Head of caudate nucleus (tissue), 42 donors: ENCODE measurements around the gene C1orf116.

Experiments
- DNase-seq, 42 donors: peaks; one replicate each; pipeline versions ENCODE4 v3.0.0 to v3.0.0-alpha.2; 2020 to 2021; ENCODE audit warnings: mixed read lengths in 7 of 42
- intact Hi-C: fragments of 100-400 bp; cut with DNase I; formaldehyde crosslinking; loops from one replicate; pipeline ENCODE4 v1.15.0; 2022

The C1orf116 gene

GRCh38 chr1:206974140-206974539, 58.4 kb downstream of the C1orf116 start:
- no peak for DNase-seq
- intact Hi-C loops: no loop called here

- intact Hi-C loops: no loop called here
Observed at GRCh38 chr1:206972728-206973127, 59.8 kb downstream of the C1orf116 start.

GRCh38 chr1:206971029-206971655, 61.4 kb downstream of the C1orf116 start:
- intact Hi-C loops: no loop called here

More at GRCh38 chr1:206972728-206973127, 59.8 kb downstream of the C1orf116 start:
- no peak for DNase-seq

GRCh38 chr1:206970446-206970845, 62.1 kb downstream of the C1orf116 start, which contains the start of gene FCAMR:
TSS of gene FCAMR (minus strand) at chr1:206970460. CDS start at chr1:206970125, 335 bp downstream.
- DNase-seq: no peak
- intact Hi-C loops: no loop called here

More at GRCh38 chr1:206971029-206971655, 61.4 kb downstream of the C1orf116 start:
- no peak for DNase-seq

GRCh38 chr1:206969090-206969489, 63.5 kb downstream of the C1orf116 start:
- intact Hi-C loops: no loop called here
- DNase-seq: no peak
